DOHH2 (cell line): ENCODE results near the gene PCDHGC4.

Source experiments
- CTCF ChIP-seq: fragments of 200-600 bp; sonication (generic); IDR thresholded peaks from one replicate; pipeline ENCODE4 v1.5.1; 2014; ENCODE audit warnings: antibody characterized with exemption, mild to moderate bottlenecking, low read depth, low read length; ENCODE audit not compliant: poor library complexity, severe bottlenecking
- EZH2phosphoT487 ChIP-seq: fragments of 200-600 bp; sonication (generic); IDR thresholded peaks from 2 replicates; pipeline ENCODE4 v1.6.1; 2017; ENCODE audit warnings: borderline replicate concordance, mild to moderate bottlenecking, antibody characterized with exemption, low read length, moderate library complexity, mixed read lengths

- TF ChIP-seq CTCF (no peak), EZH2phosphoT487 (no peak)
Measured at GRCh38 chr5:141483902-141484301, 928 bp upstream of the PCDHGC4 start.
